Neutrophil (primary cell): ENCODE results near the gene SLC7A11.

ENCODE experiments used
- H3K27ac ChIP-seq: fragments of 200-600 bp; sonication (generic); 2 replicates; pipeline ENCODE4 v1.5.1; 2016; ENCODE audit warnings: mild to moderate bottlenecking, moderate library complexity
- H3K27me3 ChIP-seq: fragments of 200-600 bp; sonication (generic); 2 replicates; pipeline ENCODE4 v1.6.0; 2016; ENCODE audit warnings: mild to moderate bottlenecking
- H3K36me3 ChIP-seq: fragments of 200-600 bp; sonication (generic); 2 replicates; pipeline ENCODE4 v1.5.1; 2017
- H3K4me1 ChIP-seq, 2 experiments: fragments of 200-600 bp in 1 of 2; sonication (generic) in 1 of 2; 1 replicate in 1 of 2; 2 replicates in 1 of 2; pipeline versions ENCODE4 v1.5.1 to v1.6.1; 2013 to 2016; ENCODE audit warnings: low read depth in 1 of 2, low read length in 1 of 2, mild to moderate bottlenecking in 1 of 2, moderate library complexity in 1 of 2; ENCODE audit not compliant: control insufficient read depth in 1 of 2, insufficient read depth in 1 of 2
- H3K4me3 ChIP-seq, 2 experiments: fragments of 200-600 bp in 1 of 2; sonication (generic) in 1 of 2; 1 replicate in 1 of 2; 2 replicates in 1 of 2; pipeline ENCODE4 v1.5.1; 2013 to 2016; ENCODE audit warnings: low read depth in 1 of 2, low read length in 1 of 2, mild to moderate bottlenecking in 1 of 2, moderate library complexity in 1 of 2
- H3K9me3 ChIP-seq: fragments of 200-600 bp; sonication (generic); 2 replicates; pipeline ENCODE4 v1.5.1; 2016
- TF ChIP-seq, protein P1 (sequence below): fragments of 200-600 bp; sonication (generic); IDR thresholded peaks from 2 replicates; pipeline ENCODE4 v1.5.1; 2016; ENCODE audit warnings: antibody characterized with exemption

The SLC7A11 gene

GRCh38 chr4:138163171-138163570 lies 79.0 kb downstream of the SLC7A11 start:
- Histone ChIP-seq H3K4me3 (no peak overlapping the region), H3K9me3 (no peaks in the 10 kb centered on the region), H3K27ac (no peak overlapping the region), H3K36me3 (no peaks in the 10 kb centered on the region), H3K4me1 (no peaks in the 10 kb centered on the region), H3K27me3 (no peaks in the 10 kb centered on the region)
- TF ChIP-seq, protein P1, sequence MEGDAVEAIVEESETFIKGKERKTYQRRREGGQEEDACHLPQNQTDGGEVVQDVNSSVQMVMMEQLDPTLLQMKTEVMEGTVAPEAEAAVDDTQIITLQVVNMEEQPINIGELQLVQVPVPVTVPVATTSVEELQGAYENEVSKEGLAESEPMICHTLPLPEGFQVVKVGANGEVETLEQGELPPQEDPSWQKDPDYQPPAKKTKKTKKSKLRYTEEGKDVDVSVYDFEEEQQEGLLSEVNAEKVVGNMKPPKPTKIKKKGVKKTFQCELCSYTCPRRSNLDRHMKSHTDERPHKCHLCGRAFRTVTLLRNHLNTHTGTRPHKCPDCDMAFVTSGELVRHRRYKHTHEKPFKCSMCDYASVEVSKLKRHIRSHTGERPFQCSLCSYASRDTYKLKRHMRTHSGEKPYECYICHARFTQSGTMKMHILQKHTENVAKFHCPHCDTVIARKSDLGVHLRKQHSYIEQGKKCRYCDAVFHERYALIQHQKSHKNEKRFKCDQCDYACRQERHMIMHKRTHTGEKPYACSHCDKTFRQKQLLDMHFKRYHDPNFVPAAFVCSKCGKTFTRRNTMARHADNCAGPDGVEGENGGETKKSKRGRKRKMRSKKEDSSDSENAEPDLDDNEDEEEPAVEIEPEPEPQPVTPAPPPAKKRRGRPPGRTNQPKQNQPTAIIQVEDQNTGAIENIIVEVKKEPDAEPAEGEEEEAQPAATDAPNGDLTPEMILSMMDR: no peak

GRCh38 chr4:138162259-138162658 lies 79.9 kb downstream of the SLC7A11 start:
- Histone ChIP-seq H3K27me3 (no peaks in the 10 kb centered on the region), H3K9me3 (no peaks in the 10 kb centered on the region), H3K27ac (no peak overlapping the region), H3K36me3 (no peaks in the 10 kb centered on the region), H3K4me3 (no peak overlapping the region), H3K4me1 (no peaks in the 10 kb centered on the region)
- TF ChIP-seq, protein P1: no peak

- no peak overlapping the region for H3K4me3 ChIP-seq
- no peaks in the 10 kb centered on the region for H3K36me3 ChIP-seq
These were observed 80.8 kb downstream of the SLC7A11 start for GRCh38 chr4:138161351-138161750.

GRCh38 chr4:138158746-138159297 lies 83.3 kb downstream of the SLC7A11 start:
- H3K4me3 ChIP-seq: no peak overlapping the region
- TF ChIP-seq, protein P1: no peak
- H3K9me3 ChIP-seq: no peaks in the 10 kb centered on the region
- H3K27me3 ChIP-seq: no peaks in the 10 kb centered on the region
- no peaks in the 10 kb centered on the region for H3K36me3 ChIP-seq
- no peak overlapping the region for H3K27ac ChIP-seq
- H3K4me1 ChIP-seq: no peaks in the 10 kb centered on the region

More at GRCh38 chr4:138161351-138161750, 80.8 kb downstream of the SLC7A11 start:
- no peaks in the 10 kb centered on the region for H3K27me3 ChIP-seq
- no peaks in the 10 kb centered on the region for H3K4me1 ChIP-seq
- TF ChIP-seq, protein P1: no peak
- no peaks in the 10 kb centered on the region for H3K9me3 ChIP-seq
- no peak overlapping the region for H3K27ac ChIP-seq

- H3K9me3 ChIP-seq: no peaks in the 10 kb centered on the region
- H3K4me3 ChIP-seq: no peak overlapping the region
- H3K36me3 ChIP-seq: no peaks in the 10 kb centered on the region
- no peak overlapping the region for H3K27ac ChIP-seq
- H3K27me3 ChIP-seq: no peaks in the 10 kb centered on the region
- TF ChIP-seq, protein P1: no peak
- no peaks in the 10 kb centered on the region for H3K4me1 ChIP-seq
These were observed 101.3 kb downstream of the SLC7A11 start for GRCh38 chr4:138140879-138141278.
